A673 (cell line): ENCODE data around the gene TTC3. TPM values are rescaled to one million over a fixed set of nuclear protein-coding genes. Genes with fewer than 3 reads are reported as not detected.

Experiments
- BruUV-seq: library from RNA; stranded (reverse); fragments of 400-500 nt; replicated peaks from 2 replicates; lab custom pipeline; 2021; lab: Mats Ljungman, UMichigan
- CTCF ChIA-PET: fragments of 300-600 bp; sonication (Branson Sonifier 250); formaldehyde crosslinking; loops from one replicate; lab custom pipeline; 2022; ENCODE audit warnings: antibody characterized with exemption; lab: Charles Lee
- POLR2A ChIA-PET: fragments of 300-600 bp; sonication (Branson Sonifier 250); formaldehyde crosslinking; loops from one replicate; lab custom pipeline; 2022; ENCODE audit warnings: antibody characterized with exemption; ENCODE audit not compliant: low non-redundant PET; lab: Charles Lee
- DNase-seq: peaks from one replicate; pipeline ENCODE4 v3.0.0-alpha.2; 2015; ENCODE audit warnings: low spot score
- H3K27ac ChIP-seq: fragments of 200-600 bp; sonication (generic); 2 replicates; pipeline ENCODE4 v1.5.1; 2016; ENCODE audit warnings: mixed run types, low read depth, mild to moderate bottlenecking, mixed read lengths, antibody characterized with exemption, low read length; ENCODE audit not compliant: poor library complexity, severe bottlenecking
- H3K27me3 ChIP-seq: fragments of 200-600 bp; sonication (generic); replicated peaks from 2 replicates; pipeline ENCODE4 v1.6.1; 2017; ENCODE audit warnings: mixed run types, low read depth, mild to moderate bottlenecking, mixed read lengths, antibody characterized with exemption, low read length; ENCODE audit not compliant: insufficient read depth, poor library complexity
- H3K36me3 ChIP-seq: fragments of 200-600 bp; sonication (generic); 2 replicates; pipeline ENCODE4 v1.6.1; 2016; ENCODE audit warnings: mixed run types, mild to moderate bottlenecking, mixed read lengths, antibody characterized with exemption, low read length; ENCODE audit not compliant: insufficient read depth, poor library complexity, severe bottlenecking
- H3K4me1 ChIP-seq: fragments of 200-600 bp; sonication (generic); 2 replicates; pipeline ENCODE4 v1.6.1; 2017; ENCODE audit warnings: mixed run types, mild to moderate bottlenecking, mixed read lengths, antibody characterized with exemption, low read length; ENCODE audit not compliant: insufficient read depth, poor library complexity, severe bottlenecking
- H3K4me3 ChIP-seq: fragments of 200-600 bp; sonication (generic); 2 replicates; pipeline ENCODE4 v1.5.1; 2016; ENCODE audit warnings: low read depth, mixed run types, mild to moderate bottlenecking, mixed read lengths, low read length; ENCODE audit not compliant: poor library complexity, severe bottlenecking
- H3K9me3 ChIP-seq: fragments of 200-600 bp; sonication (generic); 2 replicates; pipeline ENCODE4 v1.6.1; 2016; ENCODE audit warnings: mixed run types, low read depth, mild to moderate bottlenecking, mixed read lengths, antibody characterized with exemption, low read length; ENCODE audit not compliant: poor library complexity, severe bottlenecking
- EZH2 ChIP-seq: fragments of 200-600 bp; sonication (generic); IDR thresholded peaks from 2 replicates; pipeline ENCODE4 v1.6.1; 2017; ENCODE audit warnings: borderline replicate concordance, low read depth, mild to moderate bottlenecking, mixed read lengths, antibody characterized with exemption, low read length; ENCODE audit not compliant: poor library complexity, severe bottlenecking
- intact Hi-C: fragments of 100-400 bp; cut with micrococcal nuclease; formaldehyde crosslinking; loops from one replicate; pipeline ENCODE4 v1.10.0; 2022; ENCODE audit not compliant: unreplicated experiment
- total RNA-seq: library from RNA; stranded (reverse); gene quantifications from 2 replicates; pipeline ENCODE4 v1.2.3, GENCODE V29; 2021
- TF ChIP-seq, protein P1 (sequence below): fragments of 300-800, 200-600 bp; sonication (generic); conservative IDR thresholded peaks from 2 replicates; pipeline ENCODE4 v1.5.1; 2017; ENCODE audit warnings: low read depth, mild to moderate bottlenecking, antibody characterized with exemption, low read length, moderate library complexity, mixed read lengths

The TTC3 gene
- total RNA-seq, 1 experiment from 2014 or later: 137 TPM

DNA sequence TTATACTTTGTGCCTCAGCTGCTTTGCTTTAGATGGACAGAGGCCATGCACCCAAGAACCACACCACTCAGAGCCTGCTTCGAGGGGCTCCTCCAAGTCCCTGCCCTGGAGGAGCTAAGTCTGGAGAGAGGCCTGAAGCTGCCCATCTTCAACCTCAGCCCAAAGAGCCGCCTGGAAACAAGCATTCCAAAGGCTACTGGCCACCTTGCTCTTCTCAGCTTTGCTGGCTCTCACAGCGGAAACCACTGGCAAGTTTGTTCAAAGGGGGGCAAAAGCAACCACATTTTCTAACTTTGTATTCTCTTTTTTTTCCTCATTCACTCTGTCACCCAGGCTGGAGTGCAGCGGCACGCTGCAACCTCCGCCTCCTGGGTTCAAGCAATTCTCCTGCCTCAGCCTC is 170.9 kb downstream of the TTC3 start:
- DNase-seq: no peak
- Histone ChIP-seq H3K36me3 (no peaks in the 10 kb centered on the region), H3K4me3 (no peak overlapping the region), H3K27me3 (no peaks in the 10 kb centered on the region), H3K9me3 (no peaks in the 10 kb centered on the region), H3K27ac (no peak overlapping the region), H3K4me1 (no peaks in the 10 kb centered on the region)
- ChIA-PET CTCF (no interaction called here), POLR2A (interaction anchor here (0.5 kb wide), 1 partner anchor 34 kb away, joined by 4 read pairs; no protein-coding TSS in a partner anchor)
- no TSS peak for BruUV-seq
- intact Hi-C loops: no loop called here
- TF ChIP-seq EZH2: no peak
- TF ChIP-seq, protein P1, sequence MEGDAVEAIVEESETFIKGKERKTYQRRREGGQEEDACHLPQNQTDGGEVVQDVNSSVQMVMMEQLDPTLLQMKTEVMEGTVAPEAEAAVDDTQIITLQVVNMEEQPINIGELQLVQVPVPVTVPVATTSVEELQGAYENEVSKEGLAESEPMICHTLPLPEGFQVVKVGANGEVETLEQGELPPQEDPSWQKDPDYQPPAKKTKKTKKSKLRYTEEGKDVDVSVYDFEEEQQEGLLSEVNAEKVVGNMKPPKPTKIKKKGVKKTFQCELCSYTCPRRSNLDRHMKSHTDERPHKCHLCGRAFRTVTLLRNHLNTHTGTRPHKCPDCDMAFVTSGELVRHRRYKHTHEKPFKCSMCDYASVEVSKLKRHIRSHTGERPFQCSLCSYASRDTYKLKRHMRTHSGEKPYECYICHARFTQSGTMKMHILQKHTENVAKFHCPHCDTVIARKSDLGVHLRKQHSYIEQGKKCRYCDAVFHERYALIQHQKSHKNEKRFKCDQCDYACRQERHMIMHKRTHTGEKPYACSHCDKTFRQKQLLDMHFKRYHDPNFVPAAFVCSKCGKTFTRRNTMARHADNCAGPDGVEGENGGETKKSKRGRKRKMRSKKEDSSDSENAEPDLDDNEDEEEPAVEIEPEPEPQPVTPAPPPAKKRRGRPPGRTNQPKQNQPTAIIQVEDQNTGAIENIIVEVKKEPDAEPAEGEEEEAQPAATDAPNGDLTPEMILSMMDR: no peak

DNA sequence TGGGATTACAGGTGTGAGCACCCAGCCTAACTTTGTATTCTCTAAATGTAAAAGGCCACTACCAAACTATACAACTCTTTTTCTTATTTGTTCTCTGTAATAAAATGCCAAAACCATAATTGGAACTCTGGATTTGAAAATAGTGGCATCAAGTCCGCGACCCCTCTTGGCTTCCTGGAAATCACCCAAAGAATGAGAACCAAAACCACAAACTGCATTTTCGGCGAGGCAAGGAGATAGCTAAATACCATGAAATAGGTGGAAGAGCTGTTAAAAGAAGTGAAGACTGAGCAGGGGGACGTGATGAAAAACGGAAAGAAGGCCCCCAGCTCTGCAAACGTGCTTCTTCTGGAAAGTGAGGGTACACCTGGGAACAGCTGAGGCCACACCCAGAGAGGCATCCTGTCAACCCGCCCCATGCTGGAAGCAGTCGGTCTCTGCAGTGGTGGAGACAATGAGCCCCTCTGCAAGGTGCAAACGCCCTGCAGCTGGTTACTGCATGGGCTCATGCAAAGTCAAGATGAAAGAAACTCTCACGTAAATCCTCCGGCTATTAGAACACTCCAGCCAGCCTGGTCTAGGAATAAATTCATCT is 171.5 kb downstream of the TTC3 start:
- H3K4me3 ChIP-seq: no peak overlapping the region
- DNase-seq: no peak
- no peaks in the 10 kb centered on the region for H3K9me3 ChIP-seq
- intact Hi-C loops: no loop called here
- BruUV-seq: no TSS peak
- H3K4me1 ChIP-seq: peaks cover 5% of the 10 kb centered on the region
- no peaks in the 10 kb centered on the region for H3K36me3 ChIP-seq
- no peaks in the 10 kb centered on the region for H3K27me3 ChIP-seq
- POLR2A ChIA-PET: interaction anchor here (0.5 kb wide), 1 partner anchor 34 kb away, joined by 4 read pairs; no protein-coding TSS in a partner anchor
- CTCF ChIA-PET: no interaction called here
- no peak overlapping the region for H3K27ac ChIP-seq
- no peak for TF ChIP-seq EZH2
- TF ChIP-seq, protein P1: no peak

DNA sequence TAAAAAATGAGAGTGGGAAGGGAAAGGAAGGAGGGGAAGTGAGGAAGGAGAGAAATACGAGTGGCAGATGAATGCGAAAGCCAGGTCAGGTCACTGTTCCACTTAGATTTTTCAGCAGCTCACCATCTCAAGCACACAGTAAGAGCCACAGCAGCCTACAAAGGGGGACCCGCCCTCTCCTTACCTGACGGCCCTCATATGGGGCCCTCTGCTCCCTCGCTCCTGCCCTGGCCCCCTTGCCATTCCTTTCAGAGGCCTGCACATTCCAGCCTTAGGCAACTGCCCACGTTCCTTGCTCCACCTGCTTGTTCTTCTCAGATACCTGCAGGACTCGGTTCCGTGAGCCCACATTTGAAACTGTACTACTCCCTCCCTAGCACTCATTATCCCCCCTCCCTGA is 172.1 kb downstream of the TTC3 start:
- peaks cover 6% of the 10 kb centered on the region for H3K4me1 ChIP-seq
- H3K27ac ChIP-seq: no peak overlapping the region
- H3K36me3 ChIP-seq: no peaks in the 10 kb centered on the region
- no peak for DNase-seq
- intact Hi-C loops: no loop called here
- ChIA-PET CTCF (no interaction called here), POLR2A (no interaction called here)
- TF ChIP-seq EZH2: no peak
- TF ChIP-seq, protein P1: no peak
- H3K4me3 ChIP-seq: no peak overlapping the region
- no TSS peak for BruUV-seq
- no peaks in the 10 kb centered on the region for H3K9me3 ChIP-seq
- no peaks in the 10 kb centered on the region for H3K27me3 ChIP-seq
